Kidney epithelial cell (primary cell): ENCODE results near the gene MAPKAPK2. TPM values are rescaled to one million over a fixed set of nuclear protein-coding genes. Genes with fewer than 3 reads are reported as not detected.

Source experiments
- DNase-seq: peaks from one replicate; pipeline ENCODE4 v3.0.0-alpha.2; 2010; ENCODE audit warnings: low read depth
- H3K27me3 ChIP-seq: 2 replicates; pipeline ENCODE4 v1.6.0; 2011; ENCODE audit warnings: low read length; ENCODE audit not compliant: control insufficient read depth, insufficient read depth
- H3K36me3 ChIP-seq: 2 replicates; pipeline ENCODE4 v1.5.1; 2011; ENCODE audit warnings: low read length; ENCODE audit not compliant: control insufficient read depth, insufficient read depth
- H3K4me3 ChIP-seq: 2 replicates; pipeline ENCODE4 v1.5.1; 2011; ENCODE audit warnings: low read depth, mild to moderate bottlenecking, control low read depth, low read length
- total RNA-seq: library from RNA; depleted of rRNA; stranded (reverse); fragments of >200 nt; gene quantifications from 2 replicates; pipeline ENCODE4 v1.2.3, GENCODE V29; 2015
- TF ChIP-seq, protein P1 (sequence below): IDR thresholded peaks from 2 replicates; pipeline ENCODE4 v1.5.1; 2011; ENCODE audit warnings: mild to moderate bottlenecking, moderate library complexity, low read length, control low read depth, inconsistent platforms; ENCODE audit not compliant: insufficient read depth, poor library complexity, severe bottlenecking

MAPKAPK2 gene
- total RNA-seq, 1 donor from 2014 or later = 64.0 TPM

DNA sequence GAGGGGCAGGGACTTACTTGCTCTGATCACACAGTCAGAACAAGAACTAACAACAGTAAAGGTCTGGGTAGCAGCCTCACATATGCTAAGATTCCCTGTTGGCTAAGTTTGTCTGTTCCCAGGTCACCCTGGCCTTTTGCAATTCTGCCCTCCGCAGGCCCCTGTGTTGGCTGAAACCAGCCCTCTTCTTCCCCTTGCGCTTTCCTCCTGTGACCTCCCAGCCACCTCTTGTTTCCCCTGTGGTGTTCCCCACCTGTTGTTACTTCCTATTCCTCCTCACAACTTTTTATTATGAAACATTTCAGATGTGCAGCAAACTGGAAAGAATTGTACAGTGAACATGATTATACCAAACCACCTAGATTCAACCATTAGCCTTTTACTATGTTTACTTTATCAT, 23.4 kb downstream of the MAPKAPK2 start:
- TF ChIP-seq, protein P1, sequence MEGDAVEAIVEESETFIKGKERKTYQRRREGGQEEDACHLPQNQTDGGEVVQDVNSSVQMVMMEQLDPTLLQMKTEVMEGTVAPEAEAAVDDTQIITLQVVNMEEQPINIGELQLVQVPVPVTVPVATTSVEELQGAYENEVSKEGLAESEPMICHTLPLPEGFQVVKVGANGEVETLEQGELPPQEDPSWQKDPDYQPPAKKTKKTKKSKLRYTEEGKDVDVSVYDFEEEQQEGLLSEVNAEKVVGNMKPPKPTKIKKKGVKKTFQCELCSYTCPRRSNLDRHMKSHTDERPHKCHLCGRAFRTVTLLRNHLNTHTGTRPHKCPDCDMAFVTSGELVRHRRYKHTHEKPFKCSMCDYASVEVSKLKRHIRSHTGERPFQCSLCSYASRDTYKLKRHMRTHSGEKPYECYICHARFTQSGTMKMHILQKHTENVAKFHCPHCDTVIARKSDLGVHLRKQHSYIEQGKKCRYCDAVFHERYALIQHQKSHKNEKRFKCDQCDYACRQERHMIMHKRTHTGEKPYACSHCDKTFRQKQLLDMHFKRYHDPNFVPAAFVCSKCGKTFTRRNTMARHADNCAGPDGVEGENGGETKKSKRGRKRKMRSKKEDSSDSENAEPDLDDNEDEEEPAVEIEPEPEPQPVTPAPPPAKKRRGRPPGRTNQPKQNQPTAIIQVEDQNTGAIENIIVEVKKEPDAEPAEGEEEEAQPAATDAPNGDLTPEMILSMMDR = no peak
- H3K4me3 ChIP-seq = no peak overlapping the region

DNA sequence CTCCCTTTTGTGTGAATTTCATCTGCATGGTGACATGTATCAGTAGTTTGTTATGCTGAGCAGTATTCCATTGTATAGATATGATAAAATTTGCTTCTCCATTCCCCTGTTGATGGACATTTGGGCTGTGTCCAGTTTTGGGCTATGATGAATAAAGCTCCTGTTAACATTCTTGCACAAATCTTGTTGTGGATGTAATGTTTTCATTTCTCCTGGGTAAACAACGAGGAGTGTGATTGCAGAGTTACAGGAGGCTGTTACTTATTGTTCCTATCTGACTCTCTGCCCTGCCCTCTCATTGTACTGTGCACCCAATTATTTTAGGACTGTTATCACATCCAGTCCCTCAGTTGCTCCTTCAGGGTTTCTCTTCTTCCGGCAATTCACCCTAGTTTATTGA, 24.2 kb downstream of the MAPKAPK2 start:
- Histone ChIP-seq H3K36me3 (no peaks in the 10 kb centered on the region), H3K27me3 (no peaks in the 10 kb centered on the region), H3K4me3 (no peak overlapping the region)
- no peak for DNase-seq
- TF ChIP-seq, protein P1 = no peak

More for the DNA sequence above, 23.4 kb downstream of the MAPKAPK2 start:
- Histone ChIP-seq H3K27me3 (no peaks in the 10 kb centered on the region), H3K36me3 (no peaks in the 10 kb centered on the region)
- DNase-seq = no peak

DNA sequence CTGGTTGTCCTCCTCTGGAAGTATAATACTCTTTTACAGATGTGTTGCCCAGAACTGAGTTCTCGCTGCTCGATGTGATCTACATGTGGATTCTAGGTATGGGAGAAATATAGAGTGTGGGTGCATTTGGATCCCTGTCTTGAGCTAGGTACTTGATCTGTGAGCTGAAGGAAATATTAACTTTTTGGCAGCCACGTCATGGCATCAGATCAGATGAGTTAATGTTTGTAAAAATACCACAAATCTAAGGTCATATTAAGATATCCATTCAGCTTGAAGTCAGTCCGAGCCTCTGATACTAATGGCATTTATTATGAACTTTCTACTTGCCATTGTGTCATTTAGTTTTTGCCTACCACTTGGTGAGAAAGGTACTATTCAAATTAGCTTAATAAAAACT, 24.6 kb downstream of the MAPKAPK2 start:
- DNase-seq = no peak
- TF ChIP-seq, protein P1 = no peak
- Histone ChIP-seq H3K27me3 (no peaks in the 10 kb centered on the region), H3K36me3 (no peaks in the 10 kb centered on the region), H3K4me3 (no peak overlapping the region)

DNA sequence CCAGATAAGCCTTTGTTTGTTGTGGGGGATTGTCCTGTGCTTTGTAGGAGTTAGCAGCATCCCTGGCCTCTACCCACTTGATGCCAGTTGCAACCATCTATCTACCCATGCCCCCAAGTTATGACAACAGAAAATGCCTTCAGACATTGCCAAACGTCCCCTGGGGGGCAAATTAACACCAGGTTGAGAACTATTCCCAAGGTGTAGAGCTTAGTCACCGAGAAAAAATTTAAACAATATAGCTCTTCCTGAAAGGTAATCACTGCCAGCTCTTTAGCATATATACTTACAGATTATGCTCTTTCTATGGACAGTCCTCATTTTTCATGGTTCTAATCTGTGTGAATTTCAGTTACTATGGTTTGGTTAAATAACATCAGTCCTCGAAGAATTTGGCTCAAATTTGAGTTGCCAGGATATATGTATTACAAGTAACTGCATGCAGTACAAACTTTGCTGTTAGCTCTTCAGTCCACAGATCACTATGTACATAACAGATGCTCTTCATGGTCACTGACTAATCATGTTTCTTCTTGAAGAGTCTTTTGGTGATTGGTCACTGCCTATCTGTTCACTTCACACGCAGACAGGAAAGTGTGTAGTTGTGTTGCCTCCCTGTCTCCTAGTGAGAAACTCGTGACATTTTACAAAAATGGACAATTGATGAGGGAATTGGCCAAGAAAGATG, 25.2 kb downstream of the MAPKAPK2 start:
- H3K4me3 ChIP-seq = no peak overlapping the region
- no peak for DNase-seq
- no peaks in the 10 kb centered on the region for H3K36me3 ChIP-seq
- TF ChIP-seq, protein P1 = no peak
- H3K27me3 ChIP-seq = no peaks in the 10 kb centered on the region

DNA sequence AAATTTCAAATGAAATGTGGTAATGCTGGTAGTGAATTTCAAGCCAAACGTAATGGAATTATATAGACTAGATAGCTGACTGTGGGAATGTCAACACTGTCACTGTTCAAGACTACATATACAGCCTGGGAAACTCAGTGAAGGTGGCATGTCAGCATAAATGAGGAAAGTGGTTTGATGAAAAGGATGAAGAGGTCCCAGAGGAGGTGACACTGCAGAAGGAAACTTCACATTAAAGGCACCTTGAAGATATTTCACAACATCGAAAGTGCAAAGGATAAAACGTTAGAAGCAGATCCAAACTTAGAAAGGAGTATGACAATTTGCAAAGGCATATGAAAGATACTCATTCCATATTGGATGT, 25.7 kb downstream of the MAPKAPK2 start:
- Histone ChIP-seq H3K27me3 (no peaks in the 10 kb centered on the region), H3K4me3 (no peak overlapping the region), H3K36me3 (no peaks in the 10 kb centered on the region)
- no peak for DNase-seq
- TF ChIP-seq, protein P1 = no peak

DNA sequence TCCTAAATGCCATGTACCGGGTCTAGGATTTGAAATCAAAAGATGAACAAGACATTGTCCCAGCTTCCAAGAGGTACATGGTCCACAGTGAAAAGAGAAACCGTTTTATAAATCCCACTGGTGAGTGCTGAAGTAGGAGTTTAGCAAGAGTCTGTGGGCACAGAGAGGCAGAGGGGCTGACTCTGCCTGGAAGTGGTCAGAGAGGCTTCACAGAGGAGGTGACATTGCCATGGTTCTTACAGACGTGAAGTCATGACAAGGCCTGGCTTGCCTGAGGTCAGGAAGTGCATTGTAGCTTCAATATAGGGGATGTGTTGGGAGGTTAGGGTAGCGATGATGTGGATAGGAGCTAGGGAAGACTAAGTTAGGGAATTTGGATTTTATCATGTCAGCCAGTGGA, 28.4 kb downstream of the MAPKAPK2 start:
- Histone ChIP-seq H3K4me3 (no peak overlapping the region), H3K27me3 (no peaks in the 10 kb centered on the region), H3K36me3 (no peaks in the 10 kb centered on the region)
- TF ChIP-seq, protein P1 = no peak
- no peak for DNase-seq
